NCI-H146 (cell line): ENCODE measurements around the gene UBTF.

Experiments used
- DNase-seq: peaks from one replicate; lab custom pipeline; 2025; lab: John Stamatoyannopoulos, UW

UBTF gene

GRCh38 chr17:44197107-44197506 lies 22.4 kb downstream of the UBTF start:
- no peak for DNase-seq

DNA sequence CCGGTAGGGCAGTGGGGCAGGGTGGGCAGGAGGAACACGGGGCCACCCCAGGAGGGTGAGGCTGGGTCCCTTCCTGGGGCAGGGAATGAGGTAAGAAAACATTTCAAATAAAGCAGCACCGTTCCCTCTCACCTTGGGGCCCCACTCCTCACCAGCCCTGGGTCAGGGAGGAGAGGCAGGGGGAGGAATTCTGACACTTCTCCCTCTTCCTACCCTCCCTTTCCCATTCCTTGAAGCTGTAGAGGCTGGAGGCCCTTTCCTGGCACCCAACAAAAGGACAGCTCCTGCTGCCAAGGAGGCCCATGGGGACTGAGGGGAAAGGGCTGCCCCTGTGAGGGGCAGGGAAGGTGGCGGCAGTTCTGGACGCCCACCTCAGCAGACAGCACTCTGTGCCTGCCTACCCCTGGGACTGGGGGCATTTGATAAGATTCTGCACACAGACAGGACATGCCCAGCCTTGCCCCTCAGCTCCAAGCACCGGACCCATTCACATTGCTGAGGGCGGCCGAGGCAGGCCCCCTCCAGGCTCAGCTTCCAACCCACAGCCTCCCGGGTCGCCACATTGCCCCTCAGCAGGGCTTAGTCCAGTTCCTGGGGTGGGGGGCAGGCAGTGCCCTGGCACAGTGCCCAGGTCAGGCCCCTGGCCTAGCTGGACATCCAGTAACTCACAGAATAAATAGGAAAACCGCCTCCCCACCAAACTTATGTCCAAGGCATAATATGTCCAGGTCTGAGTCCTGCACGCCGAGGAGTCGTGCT lies 26.0 kb downstream of the UBTF start:
- no peak for DNase-seq

GRCh38 chr17:44192750-44193149 lies 26.7 kb downstream of the UBTF start:
- no peak for DNase-seq

GRCh38 chr17:44191941-44192496 lies 27.5 kb downstream of the UBTF start:
- no peak for DNase-seq

DNA sequence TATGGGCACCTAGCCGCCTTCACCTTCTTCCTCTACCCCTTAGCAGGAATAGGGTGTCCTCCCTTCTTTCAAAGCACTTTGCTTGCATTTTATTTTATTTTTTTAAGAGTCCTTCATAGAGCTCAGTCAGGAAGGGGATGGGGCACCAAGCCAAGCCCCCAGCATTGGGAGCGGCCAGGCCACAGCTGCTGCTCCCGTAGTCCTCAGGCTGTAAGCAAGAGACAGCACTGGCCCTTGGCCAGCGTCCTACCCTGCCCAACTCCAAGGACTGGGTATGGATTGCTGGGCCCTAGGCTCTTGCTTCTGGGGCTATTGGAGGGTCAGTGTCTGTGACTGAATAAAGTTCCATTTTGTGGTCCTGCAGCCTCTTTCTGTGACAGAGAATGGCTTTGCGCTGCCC lies 28.1 kb downstream of the UBTF start:
- no peak for DNase-seq

DNA sequence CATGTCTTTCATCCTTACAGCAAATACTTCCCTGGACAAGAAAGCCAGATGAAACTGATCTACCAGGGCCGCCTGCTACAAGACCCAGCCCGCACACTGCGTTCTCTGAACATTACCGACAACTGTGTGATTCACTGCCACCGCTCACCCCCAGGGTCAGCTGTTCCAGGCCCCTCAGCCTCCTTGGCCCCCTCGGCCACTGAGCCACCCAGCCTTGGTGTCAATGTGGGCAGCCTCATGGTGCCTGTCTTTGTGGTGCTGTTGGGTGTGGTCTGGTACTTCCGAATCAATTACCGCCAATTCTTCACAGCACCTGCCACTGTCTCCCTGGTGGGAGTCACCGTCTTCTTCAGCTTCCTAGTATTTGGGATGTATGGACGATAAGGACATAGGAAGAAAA lies 29.0 kb downstream of the UBTF start:
- no peak for DNase-seq

DNA sequence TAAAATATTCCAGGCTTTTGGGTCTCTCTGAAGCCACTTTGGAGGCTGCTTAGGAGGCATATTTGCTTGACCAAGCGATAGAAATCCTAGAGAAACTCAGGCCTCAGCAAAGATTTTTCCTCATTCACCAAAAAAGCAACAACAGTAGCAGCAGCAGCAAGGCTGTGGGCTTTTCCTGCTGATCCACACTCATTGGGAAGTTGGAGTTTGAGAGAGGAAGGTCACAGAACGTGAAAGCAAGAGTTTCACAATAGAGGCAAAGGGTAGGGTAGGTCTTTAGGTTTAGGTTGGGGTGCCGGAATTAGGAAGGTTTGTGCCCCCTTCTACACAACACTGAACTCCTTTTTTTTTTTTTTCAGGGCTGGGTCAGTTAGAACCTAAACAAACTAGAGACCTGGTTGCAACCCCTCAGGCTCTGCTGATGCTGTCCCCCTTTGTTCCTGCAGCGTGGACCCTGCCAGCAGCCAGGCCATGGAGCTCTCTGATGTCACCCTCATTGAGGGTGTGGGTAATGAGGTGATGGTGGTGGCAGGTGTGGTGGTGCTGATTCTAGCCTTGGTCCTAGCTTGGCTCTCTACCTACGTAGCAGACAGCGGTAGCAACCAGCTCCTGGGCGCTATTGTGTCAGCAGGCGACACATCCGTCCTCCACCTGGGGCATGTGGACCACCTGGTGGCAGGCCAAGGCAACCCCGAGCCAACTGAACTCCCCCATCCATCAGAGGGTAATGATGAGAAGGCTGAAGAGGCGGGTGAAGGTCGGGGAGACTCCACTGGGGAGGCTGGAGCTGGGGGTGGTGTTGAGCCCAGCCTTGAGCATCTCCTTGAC lies 30.7 kb downstream of the UBTF start:
- no peak for DNase-seq

DNA sequence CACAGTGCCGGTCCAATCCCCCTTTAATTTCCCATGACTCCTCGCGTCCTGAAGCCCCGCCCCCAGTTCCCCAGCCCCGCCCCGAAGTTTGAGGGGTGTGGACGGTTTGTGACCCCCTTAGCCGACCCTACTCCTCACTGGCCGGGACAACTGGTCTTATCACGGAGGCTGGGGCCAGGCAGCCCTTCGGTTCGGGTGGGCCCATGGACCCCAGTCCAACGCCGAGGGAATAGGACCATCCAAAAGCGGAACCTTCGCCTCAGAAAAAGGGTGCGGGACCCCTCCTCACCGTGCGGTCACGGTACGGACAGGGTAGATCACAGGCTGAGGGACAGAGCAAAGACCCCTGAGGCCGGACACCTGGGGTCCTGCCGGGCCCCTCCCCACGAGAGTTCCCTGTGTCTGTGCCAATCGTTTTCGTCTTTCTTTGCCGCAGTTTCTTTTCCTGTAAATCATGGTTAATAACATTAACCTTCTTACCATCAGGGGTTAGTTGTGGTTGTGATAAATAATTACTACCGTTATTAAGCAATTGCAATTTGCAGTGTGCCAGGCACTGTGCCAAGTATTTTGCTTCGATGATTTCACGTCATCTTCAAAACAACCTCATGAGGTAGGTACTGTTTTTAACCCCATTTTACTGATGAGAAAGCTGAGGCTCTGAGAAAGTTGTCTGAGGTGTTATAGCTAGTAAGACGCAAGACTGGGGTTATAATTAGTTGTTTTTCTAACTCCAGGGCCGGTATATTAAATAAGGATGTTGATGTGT lies 32.2 kb downstream of the UBTF start:
- DNase-seq = peak; percentile 74

DNA sequence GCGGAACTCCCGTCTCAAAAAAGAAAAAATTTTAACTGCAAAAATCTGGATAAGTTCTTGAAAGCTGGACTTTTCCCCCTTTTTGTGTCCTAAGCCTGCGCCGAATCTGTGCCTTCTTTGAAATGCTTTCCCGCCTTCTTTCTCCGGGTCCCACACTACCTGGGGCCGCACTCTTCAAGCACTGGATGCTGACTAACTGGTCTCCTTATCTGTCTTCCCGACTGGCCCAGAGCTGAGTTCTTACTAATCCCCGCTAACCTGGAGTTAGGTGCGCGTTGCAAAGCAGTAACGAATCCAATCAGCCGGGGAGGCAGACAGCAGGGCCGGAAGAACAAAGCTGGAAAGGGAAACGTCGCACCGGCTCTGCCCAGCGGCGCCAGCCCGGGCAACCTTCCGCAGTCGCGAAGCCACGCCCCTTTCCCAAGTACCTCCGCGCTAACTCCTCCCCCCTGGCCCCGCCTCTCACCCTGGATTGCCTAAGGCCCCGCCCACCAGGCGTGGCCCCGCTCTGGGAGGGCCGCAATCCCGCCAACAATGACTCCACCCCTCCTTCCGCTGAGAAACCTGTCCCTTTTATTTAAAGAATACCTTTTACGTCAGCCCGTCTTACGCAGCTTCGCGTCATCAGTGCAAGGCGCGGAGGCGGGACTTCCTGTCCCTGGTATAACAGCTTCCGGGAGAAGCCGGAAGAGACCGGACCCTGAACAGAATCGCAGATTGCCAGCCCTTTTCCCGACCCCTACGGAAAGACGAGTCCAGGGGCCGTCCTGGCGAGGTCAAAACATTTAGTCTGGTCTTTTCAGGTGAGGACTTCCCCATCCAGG lies 33.0 kb downstream of the UBTF start, which contains the start of gene TMUB2:
Gene TMUB2, plus strand, starts transcription at position 666 of the 824 bp plus-strand sequence. CDS start 737 bp downstream, outside the sequence.
- DNase-seq = peak; percentile 100

GRCh38 chr17:44184212-44184810 lies 35.2 kb downstream of the UBTF start:
- DNase-seq = no peak

- DNase-seq = no peak
These were observed 36.5 kb downstream of the UBTF start for GRCh38 chr17:44183024-44183423.

- DNase-seq = no peak
These were observed 41.3 kb downstream of the UBTF start for GRCh38 chr17:44178133-44178532.

- no peak for DNase-seq
These were observed 41.8 kb downstream of the UBTF start for GRCh38 chr17:44177640-44178039.

DNA sequence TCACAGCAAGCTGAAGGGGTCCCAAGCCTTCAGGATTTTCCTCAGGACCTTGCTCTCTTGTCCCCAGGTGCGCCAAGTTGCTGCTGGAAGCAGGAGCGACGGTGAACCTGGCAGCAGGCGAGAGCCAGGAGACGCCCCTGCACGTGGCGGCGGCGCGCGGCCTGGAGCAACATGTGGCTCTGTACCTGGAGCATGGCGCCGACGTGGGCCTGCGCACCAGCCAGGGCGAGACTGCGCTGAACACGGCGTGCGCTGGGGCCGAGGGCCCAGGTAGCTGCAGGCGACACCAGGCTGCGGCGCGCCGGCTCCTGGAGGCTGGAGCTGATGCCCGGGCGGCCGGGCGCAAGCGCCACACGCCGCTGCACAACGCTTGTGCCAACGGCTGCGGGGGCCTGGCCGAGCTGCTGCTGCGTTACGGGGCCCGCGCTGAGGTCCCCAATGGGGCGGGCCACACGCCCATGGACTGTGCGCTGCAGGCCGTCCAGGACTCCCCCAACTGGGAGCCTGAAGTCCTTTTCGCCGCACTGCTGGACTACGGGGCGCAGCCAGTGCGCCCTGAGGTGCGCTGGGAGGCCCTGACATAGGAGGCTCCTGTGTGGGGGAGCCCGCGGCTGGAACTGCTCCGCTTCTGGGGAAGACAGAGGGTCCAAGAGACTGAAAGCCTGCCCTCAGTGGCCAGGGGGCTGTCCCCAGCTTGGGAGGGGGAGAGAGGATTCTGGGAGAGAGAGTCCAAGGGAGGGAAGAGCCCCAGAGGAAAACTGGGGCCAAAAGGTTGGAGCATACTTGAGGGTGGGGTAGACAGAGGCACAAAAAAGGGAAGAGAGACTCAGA lies 42.6 kb downstream of the UBTF start:
- no peak for DNase-seq

- DNase-seq = no peak
These were observed 43.2 kb downstream of the UBTF start for GRCh38 chr17:44176257-44176656.

GRCh38 chr17:44174427-44174826 lies 45.0 kb downstream of the UBTF start:
- no peak for DNase-seq

- no peak for DNase-seq
These were observed 47.5 kb downstream of the UBTF start for GRCh38 chr17:44171931-44172455.

- peak; percentile 66 for DNase-seq
These were observed 48.8 kb downstream of the UBTF start, which contains the start of gene ASB16 for GRCh38 chr17:44170499-44171201. TSS of gene ASB16 (plus strand) at chr17:44170704. CDS start at chr17:44170790, 86 bp downstream.

DNA sequence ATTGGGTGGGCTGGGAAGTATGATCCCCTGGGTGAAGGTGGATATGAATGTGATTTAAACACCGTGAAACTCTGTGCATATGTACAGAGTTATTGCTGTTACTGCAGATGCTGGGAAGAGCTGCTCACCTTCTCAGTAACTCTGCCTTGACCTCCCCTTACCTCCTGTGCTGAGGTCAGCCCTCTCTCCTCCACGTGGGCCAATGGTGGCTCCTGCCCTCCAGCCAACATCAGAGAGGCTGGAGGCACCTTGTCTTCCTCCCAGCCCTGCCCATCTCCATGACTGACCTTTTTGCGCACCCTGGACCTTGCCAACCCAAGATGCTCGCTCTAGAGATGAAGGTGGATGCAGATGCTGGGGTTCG lies 49.4 kb downstream of the UBTF start:
- no peak for DNase-seq
